MM.1S (cell line): ENCODE results near the gene PPP2R5E.

Experiments
- DNase-seq: peaks from one replicate; pipeline ENCODE4 v3.0.0-alpha.2; 2015
- H2AFZ ChIP-seq: fragments of 300-600 bp; sonication (generic); 2 replicates; pipeline ENCODE4 v1.6.0; 2016; ENCODE audit warnings: antibody characterized with exemption, low read length
- H3F3A ChIP-seq: fragments of 300-600 bp; sonication (generic); 2 replicates; pipeline ENCODE4 v1.6.1; 2016; ENCODE audit warnings: mild to moderate bottlenecking, antibody characterized with exemption, low read length, moderate library complexity, mixed read lengths; ENCODE audit not compliant: insufficient read depth
- H3K27ac ChIP-seq: fragments of 300-600 bp; sonication (generic); 2 replicates; pipeline ENCODE4 v1.5.1; 2016; ENCODE audit warnings: mild to moderate bottlenecking, low read length
- H3K27me3 ChIP-seq: fragments of 300-600 bp; sonication (generic); replicated peaks from 2 replicates; pipeline ENCODE4 v1.6.0; 2016; ENCODE audit warnings: low read length; ENCODE audit not compliant: insufficient read depth
- H3K36me3 ChIP-seq: fragments of 300-600 bp; sonication (generic); replicated peaks from 2 replicates; pipeline ENCODE4 v1.6.1; 2016; ENCODE audit warnings: mild to moderate bottlenecking, low read length, mixed read lengths; ENCODE audit not compliant: insufficient read depth
- H3K4me1 ChIP-seq: fragments of 300-600 bp; sonication (generic); 2 replicates; pipeline ENCODE4 v1.6.1; 2016; ENCODE audit warnings: low read length, mixed read lengths
- H3K4me2 ChIP-seq: fragments of 300-600 bp; sonication (generic); 2 replicates; pipeline ENCODE4 v1.6.0; 2016; ENCODE audit warnings: low read depth, low read length
- H3K4me3 ChIP-seq: fragments of 300-600 bp; sonication (generic); 2 replicates; pipeline ENCODE4 v1.5.1; 2016; ENCODE audit warnings: low read length, mixed read lengths
- H3K79me2 ChIP-seq: fragments of 300-600 bp; sonication (generic); 2 replicates; pipeline ENCODE4 v1.6.1; 2016; ENCODE audit warnings: mixed run types, low read length, mixed read lengths
- H3K9ac ChIP-seq: fragments of 300-600 bp; sonication (generic); 2 replicates; pipeline ENCODE4 v1.6.1; 2016; ENCODE audit warnings: low read length, mixed read lengths
- H3K9me2 ChIP-seq: fragments of 300-600 bp; sonication (generic); replicated peaks from 2 replicates; pipeline ENCODE4 v1.6.1; 2016; ENCODE audit warnings: mild to moderate bottlenecking, low read length, mixed read lengths; ENCODE audit not compliant: insufficient read depth
- H3K9me3 ChIP-seq: fragments of 300-600 bp; sonication (generic); replicated peaks from 2 replicates; pipeline ENCODE4 v1.6.1; 2016; ENCODE audit warnings: mild to moderate bottlenecking, low read length, mixed read lengths; ENCODE audit not compliant: insufficient read depth
- H4K20me1 ChIP-seq: fragments of 300-600 bp; sonication (generic); 2 replicates; pipeline ENCODE4 v1.6.1; 2016; ENCODE audit warnings: mild to moderate bottlenecking, low read length, moderate library complexity, mixed read lengths; ENCODE audit not compliant: insufficient read depth
- CTCF ChIP-seq: fragments of 300-600 bp; sonication (generic); IDR thresholded peaks from 2 replicates; pipeline ENCODE4 v1.5.1; 2016; ENCODE audit warnings: antibody characterized with exemption, low read length, mixed read lengths
- EZH2 ChIP-seq: fragments of 300-600 bp; sonication (generic); optimal IDR thresholded peaks from 2 replicates; pipeline ENCODE3; 2017; ENCODE audit warnings: low read depth, mild to moderate bottlenecking, antibody characterized with exemption, low read length, mixed read lengths
- EZH2phosphoT487 ChIP-seq: fragments of 300-600 bp; sonication (generic); IDR thresholded peaks from 2 replicates; pipeline ENCODE4 v1.6.1; 2018; ENCODE audit warnings: antibody characterized with exemption, low read length

The PPP2R5E gene

GRCh38 chr14:63499701-63500250 is 43.4 kb downstream of the PPP2R5E start:
- no peak overlapping the region for H3K9ac ChIP-seq
- H3K9me2 ChIP-seq = no peaks in the 10 kb centered on the region
- TF ChIP-seq EZH2 (no peak), CTCF (no peak), EZH2phosphoT487 (no peak)
- H3K4me1 ChIP-seq = no peaks in the 10 kb centered on the region
- H3K27me3 ChIP-seq = no peaks in the 10 kb centered on the region
- H3K4me3 ChIP-seq = no peak overlapping the region
- no peaks in the 10 kb centered on the region for H3K36me3 ChIP-seq
- H3F3A ChIP-seq = no peaks in the 10 kb centered on the region
- H3K4me2 ChIP-seq = no peak overlapping the region
- H2AFZ ChIP-seq = no peak overlapping the region
- no peaks in the 10 kb centered on the region for H3K9me3 ChIP-seq
- DNase-seq = no peak
- H3K79me2 ChIP-seq = peaks cover 52% of the 10 kb centered on the region
- H3K27ac ChIP-seq = no peak overlapping the region
- H4K20me1 ChIP-seq = no peaks in the 10 kb centered on the region

- H3K9me3 ChIP-seq = no peaks in the 10 kb centered on the region
- H3K36me3 ChIP-seq = no peaks in the 10 kb centered on the region
- no peaks in the 10 kb centered on the region for H3K4me1 ChIP-seq
- no peaks in the 10 kb centered on the region for H3K9me2 ChIP-seq
- no peak overlapping the region for H3K9ac ChIP-seq
- no peaks in the 10 kb centered on the region for H4K20me1 ChIP-seq
- H3F3A ChIP-seq = no peaks in the 10 kb centered on the region
- H2AFZ ChIP-seq = no peak overlapping the region
- no peak overlapping the region for H3K4me2 ChIP-seq
- H3K27ac ChIP-seq = no peak overlapping the region
- no peaks in the 10 kb centered on the region for H3K27me3 ChIP-seq
- TF ChIP-seq CTCF (no peak), EZH2 (no peak), EZH2phosphoT487 (no peak)
- H3K79me2 ChIP-seq = peaks cover 50% of the 10 kb centered on the region
- no peak for DNase-seq
- no peak overlapping the region for H3K4me3 ChIP-seq
Measured at GRCh38 chr14:63496837-63497400, 46.3 kb downstream of the PPP2R5E start.

DNA sequence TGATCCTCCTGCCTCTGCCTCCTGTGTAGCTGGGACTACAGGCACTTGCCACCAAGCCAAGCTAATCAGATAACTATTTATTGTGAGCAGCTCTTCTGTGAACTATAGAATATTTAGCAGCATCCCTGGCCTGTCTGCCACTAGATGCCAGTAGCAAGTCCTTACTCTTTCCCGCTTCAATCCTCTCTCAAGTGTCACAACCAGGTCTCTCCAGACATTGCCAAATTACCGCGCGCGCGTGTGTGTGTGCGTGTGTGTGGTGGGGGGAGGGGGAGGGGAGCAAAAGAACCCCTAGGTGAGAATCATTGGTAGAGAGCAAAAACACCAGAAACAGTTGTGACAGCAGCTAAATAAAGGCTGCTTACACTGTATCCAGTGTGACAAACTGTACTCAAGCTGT is 49.9 kb downstream of the PPP2R5E start:
- no peaks in the 10 kb centered on the region for H3K36me3 ChIP-seq
- no peak overlapping the region for H2AFZ ChIP-seq
- H3K4me1 ChIP-seq = no peaks in the 10 kb centered on the region
- no peaks in the 10 kb centered on the region for H3K9me3 ChIP-seq
- H3K4me3 ChIP-seq = no peak overlapping the region
- no peak overlapping the region for H3K4me2 ChIP-seq
- no peak for TF ChIP-seq EZH2
- no peak for TF ChIP-seq CTCF
- no peak for TF ChIP-seq EZH2phosphoT487
- H3K9me2 ChIP-seq = no peaks in the 10 kb centered on the region
- no peaks in the 10 kb centered on the region for H4K20me1 ChIP-seq
- H3K9ac ChIP-seq = no peak overlapping the region
- H3K79me2 ChIP-seq = peaks cover 64% of the 10 kb centered on the region
- no peaks in the 10 kb centered on the region for H3K27me3 ChIP-seq
- no peak for DNase-seq
- H3F3A ChIP-seq = no peaks in the 10 kb centered on the region
- no peak overlapping the region for H3K27ac ChIP-seq
